OCI-LY3 (cell line): Measurements from ENCODE around the gene SYNE1.

ENCODE experiments used
- H2AFZ ChIP-seq: fragments of 200-600, 300-600 bp; shearing (Covaris generic); 2 replicates; pipeline ENCODE4 v1.6.0; 2014; ENCODE audit warnings: antibody characterized with exemption, low read depth, low read length
- H3K27ac ChIP-seq: fragments of 200-600, 300-600 bp; sonication (generic); 2 replicates; pipeline ENCODE4 v1.5.1; 2014; ENCODE audit warnings: mild to moderate bottlenecking, low read length, moderate library complexity, mixed read lengths
- H3K27me3 ChIP-seq: fragments of 200-600, 300-600 bp; sonication (generic); 2 replicates; pipeline ENCODE4 v1.6.1; 2014; ENCODE audit warnings: low read depth, low read length, mixed read lengths
- H3K36me3 ChIP-seq: fragments of 200-600, 300-600 bp; sonication (generic); replicated peaks from 2 replicates; pipeline ENCODE3; 2014; ENCODE audit warnings: low read depth, low read length, mixed read lengths
- H3K4me1 ChIP-seq: fragments of 300-600, 200-600 bp; sonication (generic); 2 replicates; pipeline ENCODE4 v1.6.1; 2014; ENCODE audit warnings: low read length, mixed read lengths
- H3K4me2 ChIP-seq: fragments of 200-600, 300-600 bp; sonication (generic); 2 replicates; pipeline ENCODE4 v1.6.1; 2014; ENCODE audit warnings: low read length, mixed read lengths
- H3K4me3 ChIP-seq: fragments of 300-600, 200-600 bp; sonication (generic); 2 replicates; pipeline ENCODE4 v1.5.1; 2014; ENCODE audit warnings: antibody characterized with exemption, mild to moderate bottlenecking, low read length, moderate library complexity
- H3K79me2 ChIP-seq: fragments of 300-600, 200-600 bp; shearing (Covaris generic); 2 replicates; pipeline ENCODE4 v1.6.1; 2014; ENCODE audit warnings: mild to moderate bottlenecking, low read length, mixed read lengths
- H3K9ac ChIP-seq: fragments of 300-600, 200-600 bp; shearing (Covaris generic); 2 replicates; pipeline ENCODE4 v1.6.0; 2014; ENCODE audit warnings: mild to moderate bottlenecking, low read length, moderate library complexity
- H3K9me3 ChIP-seq: fragments of 200-600, 300-600 bp; shearing (Covaris generic); 2 replicates; pipeline ENCODE4 v1.6.1; 2014; ENCODE audit warnings: low read length, mixed read lengths; ENCODE audit not compliant: insufficient read depth
- H4K20me1 ChIP-seq: fragments of 200-600, 300-600 bp; sonication (generic); 2 replicates; pipeline ENCODE4 v1.6.1; 2016; ENCODE audit warnings: low read length, mixed read lengths; ENCODE audit not compliant: insufficient read depth
- EZH2phosphoT487 ChIP-seq: fragments of 200-600 bp; shearing (Covaris generic); IDR thresholded peaks from 2 replicates; pipeline ENCODE4 v1.6.1; 2018; ENCODE audit warnings: antibody characterized with exemption, mixed run types, low read depth
- TF ChIP-seq, protein P1 (sequence below): fragments of 200-600, 300-600 bp; sonication (generic); IDR thresholded peaks from 2 replicates; pipeline ENCODE4 v1.5.1; 2014; ENCODE audit warnings: antibody characterized with exemption, low read length, low read depth

Gene SYNE1

DNA sequence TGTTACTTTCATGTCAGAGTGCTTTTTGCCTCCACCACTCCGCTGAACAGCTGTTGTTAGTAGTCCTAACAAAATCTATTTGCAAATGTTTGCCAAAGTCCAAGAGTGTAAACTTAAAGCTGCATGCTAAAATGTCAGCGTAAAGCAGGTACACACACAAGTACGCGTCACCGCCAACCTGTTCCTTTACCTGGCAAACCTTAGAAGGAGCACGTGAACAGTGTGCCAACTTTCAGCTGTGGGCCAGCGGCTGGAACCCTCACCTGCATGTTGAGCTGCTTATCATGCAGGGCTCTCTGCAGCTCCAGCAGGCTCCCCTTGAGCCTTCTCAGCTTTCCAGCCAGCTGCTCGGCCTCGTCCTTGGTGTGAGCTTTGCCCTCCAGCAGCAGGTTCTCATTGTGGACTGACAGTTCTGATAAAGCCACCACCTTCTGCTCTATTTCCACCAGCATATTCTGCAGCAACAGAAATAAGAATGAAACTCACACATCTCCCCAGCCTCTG lies 359.3 kb downstream of the SYNE1 start:
- Histone ChIP-seq H3K36me3 (no peaks in the 10 kb centered on the region), H3K4me2 (no peak overlapping the region), H3K9me3 (no peaks in the 10 kb centered on the region), H4K20me1 (no peaks in the 10 kb centered on the region), H3K9ac (no peak overlapping the region), H2AFZ (no peak overlapping the region), H3K4me3 (no peak overlapping the region), H3K27me3 (no peaks in the 10 kb centered on the region), H3K27ac (no peak overlapping the region), H3K79me2 (no peaks in the 10 kb centered on the region), H3K4me1 (no peaks in the 10 kb centered on the region)
- TF ChIP-seq EZH2phosphoT487: no peak
- TF ChIP-seq, protein P1, sequence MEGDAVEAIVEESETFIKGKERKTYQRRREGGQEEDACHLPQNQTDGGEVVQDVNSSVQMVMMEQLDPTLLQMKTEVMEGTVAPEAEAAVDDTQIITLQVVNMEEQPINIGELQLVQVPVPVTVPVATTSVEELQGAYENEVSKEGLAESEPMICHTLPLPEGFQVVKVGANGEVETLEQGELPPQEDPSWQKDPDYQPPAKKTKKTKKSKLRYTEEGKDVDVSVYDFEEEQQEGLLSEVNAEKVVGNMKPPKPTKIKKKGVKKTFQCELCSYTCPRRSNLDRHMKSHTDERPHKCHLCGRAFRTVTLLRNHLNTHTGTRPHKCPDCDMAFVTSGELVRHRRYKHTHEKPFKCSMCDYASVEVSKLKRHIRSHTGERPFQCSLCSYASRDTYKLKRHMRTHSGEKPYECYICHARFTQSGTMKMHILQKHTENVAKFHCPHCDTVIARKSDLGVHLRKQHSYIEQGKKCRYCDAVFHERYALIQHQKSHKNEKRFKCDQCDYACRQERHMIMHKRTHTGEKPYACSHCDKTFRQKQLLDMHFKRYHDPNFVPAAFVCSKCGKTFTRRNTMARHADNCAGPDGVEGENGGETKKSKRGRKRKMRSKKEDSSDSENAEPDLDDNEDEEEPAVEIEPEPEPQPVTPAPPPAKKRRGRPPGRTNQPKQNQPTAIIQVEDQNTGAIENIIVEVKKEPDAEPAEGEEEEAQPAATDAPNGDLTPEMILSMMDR: no peak

DNA sequence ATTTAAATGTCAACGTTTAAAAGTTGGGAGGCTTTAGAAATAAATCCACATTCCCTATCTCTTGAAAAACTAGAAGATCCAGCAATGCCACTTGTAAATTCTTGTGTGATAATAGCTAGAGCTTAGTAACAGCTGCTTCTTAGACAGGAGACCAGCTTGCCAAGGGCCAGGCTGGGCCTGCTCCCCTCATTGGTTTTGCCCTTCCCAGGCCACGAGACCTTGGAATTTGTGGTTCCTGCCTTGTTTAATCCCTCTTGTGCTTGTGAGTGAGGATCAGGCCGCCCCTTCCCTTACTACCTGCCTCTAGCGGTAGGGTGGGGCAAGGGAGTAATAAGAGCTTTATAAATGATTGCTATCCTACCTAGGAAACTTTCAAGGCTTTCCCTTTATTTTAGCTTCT lies 363.5 kb downstream of the SYNE1 start:
- H4K20me1 ChIP-seq: no peaks in the 10 kb centered on the region
- H3K9me3 ChIP-seq: no peaks in the 10 kb centered on the region
- TF ChIP-seq, protein P1: no peak
- no peak for TF ChIP-seq EZH2phosphoT487
- no peak overlapping the region for H3K27ac ChIP-seq
- no peaks in the 10 kb centered on the region for H3K36me3 ChIP-seq
- no peak overlapping the region for H3K4me3 ChIP-seq
- H3K9ac ChIP-seq: no peak overlapping the region
- H3K79me2 ChIP-seq: no peaks in the 10 kb centered on the region
- no peak overlapping the region for H3K4me2 ChIP-seq
- H3K4me1 ChIP-seq: peaks cover 14% of the 10 kb centered on the region
- H3K27me3 ChIP-seq: peaks cover 14% of the 10 kb centered on the region; the same call in 1 of the 2 replicates
- no peak overlapping the region for H2AFZ ChIP-seq

DNA sequence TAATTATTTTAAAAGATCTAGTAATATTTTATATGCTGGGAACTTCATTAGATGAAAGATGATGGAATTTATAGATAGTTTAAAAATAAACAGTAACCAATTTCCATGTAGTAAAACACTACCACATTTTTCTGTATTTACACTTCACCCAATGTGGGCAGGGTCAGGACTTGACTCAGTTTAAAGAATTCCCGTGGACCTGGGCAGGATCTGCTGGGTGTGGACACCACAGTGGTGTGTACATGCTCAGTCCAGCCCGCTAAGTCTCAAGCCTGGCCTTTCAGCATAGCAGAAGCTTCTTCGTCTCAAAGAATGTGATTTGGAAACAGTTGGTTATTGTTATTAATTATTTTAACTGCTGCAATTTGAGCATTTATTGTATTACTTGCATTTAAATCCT lies 364.2 kb downstream of the SYNE1 start:
- TF ChIP-seq, protein P1: no peak
- TF ChIP-seq EZH2phosphoT487: no peak

DNA sequence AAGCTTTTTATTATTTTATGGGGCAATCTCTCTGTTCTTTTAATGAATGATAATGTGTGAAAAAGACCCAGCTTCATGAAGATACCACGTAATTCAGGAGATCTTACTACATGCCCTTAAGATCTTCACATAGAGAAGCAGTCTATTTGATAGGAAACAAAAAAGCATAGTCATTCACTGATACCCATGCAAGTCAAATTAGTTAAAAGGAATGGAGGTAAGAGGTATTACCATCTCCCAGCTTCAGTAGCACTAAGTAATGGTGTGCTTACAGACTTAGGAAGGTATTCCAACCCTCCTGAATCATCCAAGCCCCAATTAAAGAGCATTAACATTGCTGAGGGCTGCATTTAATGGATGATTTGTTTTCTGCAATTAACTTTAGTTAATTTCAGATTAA lies 364.7 kb downstream of the SYNE1 start:
- Histone ChIP-seq H3K27ac (no peak overlapping the region), H3K27me3 (peaks cover 14% of the 10 kb centered on the region; the same call in 1 of the 2 replicates), H3K9me3 (no peaks in the 10 kb centered on the region), H3K36me3 (no peaks in the 10 kb centered on the region), H3K4me3 (no peak overlapping the region), H2AFZ (no peak overlapping the region), H3K9ac (no peak overlapping the region), H3K79me2 (no peaks in the 10 kb centered on the region), H3K4me2 (no peak overlapping the region; the same call in 1 of the 2 replicates), H3K4me1 (peaks cover 14% of the 10 kb centered on the region), H4K20me1 (no peaks in the 10 kb centered on the region)
- no peak for TF ChIP-seq EZH2phosphoT487
- TF ChIP-seq, protein P1: no peak

More for the DNA sequence above, 364.2 kb downstream of the SYNE1 start:
- Histone ChIP-seq H3K79me2 (no peaks in the 10 kb centered on the region), H4K20me1 (no peaks in the 10 kb centered on the region), H3K9me3 (no peaks in the 10 kb centered on the region), H3K27ac (no peak overlapping the region), H3K4me3 (no peak overlapping the region), H3K36me3 (no peaks in the 10 kb centered on the region), H3K4me1 (peaks cover 14% of the 10 kb centered on the region), H3K9ac (no peak overlapping the region), H3K4me2 (no peak overlapping the region), H3K27me3 (peaks cover 14% of the 10 kb centered on the region; the same call in 1 of the 2 replicates), H2AFZ (no peak overlapping the region)
